ENCODE results near the gene TMEM242.

DNA sequence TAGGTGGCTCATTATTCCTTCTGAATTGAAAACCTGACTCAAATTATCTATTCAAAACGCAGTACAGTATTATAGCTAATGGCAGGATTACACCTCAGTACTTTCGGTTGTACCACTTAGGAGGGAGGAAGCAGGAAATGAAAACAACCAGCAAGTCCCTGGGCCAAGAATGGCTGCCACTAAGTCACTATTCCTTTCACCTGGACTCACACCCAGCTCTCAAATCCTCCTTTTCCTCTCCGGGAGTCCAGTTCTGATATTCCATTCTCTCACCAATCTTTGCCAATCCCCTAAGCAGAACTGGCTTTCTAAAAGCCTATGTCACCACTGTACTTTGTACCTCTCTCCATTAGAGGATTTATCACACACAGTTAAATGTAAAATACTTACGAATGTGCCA is 20.6 kb downstream of the TMEM242 start:
- TF ChIP-seq EP300 (IDR thresholded peaks at IDR 0.05; ENCODE audit: borderline replicate concordance in 1 of 2, low read depth in 1 of 2, low read length in 1 of 2) (no peak), CHD2 (IDR thresholded peaks at IDR 0.05; ENCODE audit: low read length, partially characterized antibody) (no peak)
